K562 (cell line): ENCODE results near the gene FHIT. TPM values are rescaled to one million over a fixed set of nuclear protein-coding genes. Genes with fewer than 3 reads are reported as not detected.

ENCODE experiments used
- BCLAF1 ChIP-seq, 2 experiments: fragments of 450-650 bp in 1 of 2; IDR thresholded peaks; 2 replicates each; pipeline ENCODE4 v1.6.1; 2011 to 2017; ENCODE audit warnings: low read depth in 2 of 2, antibody characterized with exemption in 1 of 2, borderline replicate concordance in 1 of 2, low read length in 1 of 2, mild to moderate bottlenecking in 1 of 2, mixed read lengths in 1 of 2; ENCODE audit not compliant: control insufficient read depth in 1 of 2
- CBFA2T2 ChIP-seq: fragments of 450-650 bp; conservative IDR thresholded peaks from 2 replicates; pipeline ENCODE4 v1.6.1; 2017; ENCODE audit warnings: mild to moderate bottlenecking
- CBFA2T3 ChIP-seq: fragments of 450-650 bp; IDR thresholded peaks from 2 replicates; pipeline ENCODE4 v1.6.1; 2017
- CTCF ChIP-seq, 3 experiments: IDR thresholded peaks in 2 of 3; conservative IDR thresholded peaks in 1 of 3; 2 replicates each; pipeline ENCODE4 v1.5.1; 2011 to 2012; ENCODE audit warnings: low read length in 3 of 3, mild to moderate bottlenecking in 3 of 3, control low read depth in 2 of 3, improper control_type of control experiment in 1 of 3, inconsistent platforms in 1 of 3, low read depth in 1 of 3, mixed read lengths in 1 of 3, moderate library complexity in 1 of 3; ENCODE audit not compliant: insufficient read depth in 2 of 3
- E4F1 ChIP-seq: fragments of 250-450 bp; sonication (Bioruptor Pico); IDR thresholded peaks from 2 replicates; pipeline ENCODE4 v1.5.0; 2021; ENCODE audit warnings: mild to moderate bottlenecking, borderline replicate concordance
- EP300 ChIP-seq: IDR thresholded peaks from 2 replicates; pipeline ENCODE4 v1.6.1; 2012; ENCODE audit warnings: low read length, improper control_type of control experiment
- HMBOX1 ChIP-seq: sonication (generic); IDR thresholded peaks from 2 replicates; pipeline ENCODE4 v1.6.1; 2016
- STAT5A ChIP-seq: IDR thresholded peaks from 2 replicates; pipeline ENCODE4 v1.6.1; 2012; ENCODE audit warnings: low read length, inconsistent platforms, borderline replicate concordance
- TEAD4 ChIP-seq, 2 experiments: sonication (generic) in 1 of 2; formaldehyde crosslinking in 1 of 2; IDR thresholded peaks; 2 replicates each; pipeline versions ENCODE4 v1.6.1 to v1.8.0; 2012 to 2022; ENCODE audit warnings: borderline replicate concordance in 1 of 2, inconsistent platforms in 1 of 2, low read length in 1 of 2, mild to moderate bottlenecking in 1 of 2, missing genetic modification reagents in 1 of 2
- TGIF2 ChIP-seq: sonication (generic); formaldehyde crosslinking; IDR thresholded peaks from 2 replicates; pipeline ENCODE4 v1.8.1; 2022; ENCODE audit warnings: mild to moderate bottlenecking, missing genetic modification reagents, moderate library complexity
- USF1 ChIP-seq: sonication (generic); formaldehyde crosslinking; IDR thresholded peaks from 2 replicates; pipeline ENCODE4 v1.9.0; 2022; ENCODE audit warnings: mild to moderate bottlenecking, missing genetic modification reagents
- polyA plus RNA-seq, 8 experiments: library from polyadenylated mRNA; depleted of rRNA in 4 of 8; stranded (reverse) in 5 of 8; unstranded in 3 of 8; fragments of >200 nt; fragmentation: Nextera tagmentation in 2 of 8; fragmentation: Illumina TruSeq in 1 of 8; extraction: Ambion mirVana in 2 of 8; extraction: Trizol in 1 of 8; gene quantifications; 2 replicates each; pipeline versions ENCODE4 v1.2.1 to v1.2.3, GENCODE V29; 2011 to 2014; ENCODE audit warnings: inconsistent platforms in 1 of 8, missing spikeins in 1 of 8
- total RNA-seq, 7 experiments: library from RNA; depleted of rRNA in 6 of 7; stranded (reverse); fragments of >200 nt in 6 of 7; fragmentation: Illumina TruSeq in 2 of 7; extraction: Trizol in 2 of 7; gene quantifications; 2 replicates each; pipeline versions ENCODE4 v1.2.1 to v1.2.3, GENCODE V29; 2011 to 2021; ENCODE audit warnings: low replicate concordance in 1 of 7

The FHIT gene
- total and polyA plus RNA-seq, 9 of the 15 experiments (the other 6 are each of a cell fraction or from before 2014, with no cell fraction given) = 1.7 to 9.1 (median 4.3) TPM

- TF ChIP-seq BCLAF1 (IDR thresholded peaks at IDR 0.05; ENCODE audit: borderline replicate concordance in 1 of 2, control insufficient read depth in 1 of 2, low read depth in 2 of 2, low read length in 1 of 2) = no peak
- TF ChIP-seq EP300 = peak; percentile 83; the same call in 1 of the 2 replicates
- TF ChIP-seq TGIF2 (CRISPR knock-in tag) = no peak
- TF ChIP-seq USF1 (CRISPR knock-in tag) = no peak
- peak; percentile 69 for TF ChIP-seq CBFA2T2
- no peak for TF ChIP-seq HMBOX1
- peak; percentile 76 for TF ChIP-seq TEAD4 (IDR thresholded peaks at IDR 0.05; ENCODE audit: low read length)
- no peak for TF ChIP-seq TEAD4 (CRISPR knock-in tag; IDR thresholded peaks at IDR 0.05; ENCODE audit: borderline replicate concordance)
- TF ChIP-seq STAT5A = peak; percentile 19; the same call in 1 of the 2 replicates
- peak; percentile 81 for TF ChIP-seq CBFA2T3
- TF ChIP-seq CTCF (IDR thresholded peaks at IDR 0.05 in 2 of 3, conservative IDR thresholded peaks at IDR 0.05 in 1 of 3; ENCODE audit: insufficient read depth in 2 of 3, low read depth in 1 of 3, low read length in 3 of 3) = no peak
- no peak for TF ChIP-seq E4F1
- TF ChIP-seq, all 486 proteins: peak for 10
These were observed 1007.8 kb downstream of the FHIT start (continued) for GRCh38 chr3:60243456-60243855.
